ENCODE measurements around the gene POPDC3.

POPDC3 gene

GRCh38 chr6:105188251-105188650, 8.4 kb upstream of the POPDC3 start:
- no peak for ATAC-seq
- TF ChIP-seq ZC3H10 (CRISPR knock-in tag; IDR thresholded peaks at IDR 0.05): no peak

GRCh38 chr6:105186576-105186975, 6.8 kb upstream of the POPDC3 start:
- no peak for TF ChIP-seq PATZ1 (CRISPR knock-in tag; IDR thresholded peaks at IDR 0.05; ENCODE audit: borderline replicate concordance)
- TF ChIP-seq SNAI2 (CRISPR knock-in tag; IDR thresholded peaks at IDR 0.05): no peak
- no peak for TF ChIP-seq ZNF565 (CRISPR knock-in tag; conservative IDR thresholded peaks at IDR 0.05; ENCODE audit: low read depth)
- TF ChIP-seq RARB (CRISPR knock-in tag; IDR thresholded peaks at IDR 0.05): no peak
- no peak for TF ChIP-seq CSDC2 (CRISPR knock-in tag; IDR thresholded peaks at IDR 0.05)
- TF ChIP-seq ISL1 (CRISPR knock-in tag; IDR thresholded peaks at IDR 0.05): no peak
- TF ChIP-seq PPARA (CRISPR knock-in tag; IDR thresholded peaks at IDR 0.05; ENCODE audit: borderline replicate concordance): no peak
- TF ChIP-seq TSHZ2 (CRISPR knock-in tag; IDR thresholded peaks at IDR 0.05): no peak
- no peak for TF ChIP-seq OSR1 (CRISPR knock-in tag; IDR thresholded peaks at IDR 0.05)
- TF ChIP-seq TCF4 (CRISPR knock-in tag; IDR thresholded peaks at IDR 0.05; ENCODE audit: borderline replicate concordance): no peak
- no peak for TF ChIP-seq POU6F1 (CRISPR knock-in tag; IDR thresholded peaks at IDR 0.05; ENCODE audit: borderline replicate concordance, low read depth)
- no peak for TF ChIP-seq TOX (CRISPR knock-in tag; IDR thresholded peaks at IDR 0.05; ENCODE audit: borderline replicate concordance)
- TF ChIP-seq GLIS3 (CRISPR knock-in tag; IDR thresholded peaks at IDR 0.05): no peak
- TF ChIP-seq ARNTL (CRISPR knock-in tag; IDR thresholded peaks at IDR 0.05; ENCODE audit: borderline replicate concordance, low read depth): no peak
- TF ChIP-seq ZNF70 (CRISPR knock-in tag; IDR thresholded peaks at IDR 0.05): no peak
- no peak for TF ChIP-seq CSRNP3 (CRISPR knock-in tag; IDR thresholded peaks at IDR 0.05)
- ATAC-seq: no peak

GRCh38 chr6:105184921-105185320, 5.1 kb upstream of the POPDC3 start:
- no peak for ATAC-seq
- TF ChIP-seq TSHZ2 (CRISPR knock-in tag; IDR thresholded peaks at IDR 0.05) (no peak), ZC3H10 (CRISPR knock-in tag; IDR thresholded peaks at IDR 0.05) (no peak), ISL1 (CRISPR knock-in tag; IDR thresholded peaks at IDR 0.05) (no peak), OSR1 (CRISPR knock-in tag; IDR thresholded peaks at IDR 0.05) (no peak), BACH2 (CRISPR knock-in tag; IDR thresholded peaks at IDR 0.05; ENCODE audit: borderline replicate concordance) (no peak), CSDC2 (CRISPR knock-in tag; IDR thresholded peaks at IDR 0.05) (no peak), TCF4 (CRISPR knock-in tag; IDR thresholded peaks at IDR 0.05; ENCODE audit: borderline replicate concordance) (no peak), ZFP30 (CRISPR knock-in tag; IDR thresholded peaks at IDR 0.05) (no peak), PATZ1 (CRISPR knock-in tag; IDR thresholded peaks at IDR 0.05; ENCODE audit: borderline replicate concordance) (no peak), ZNF70 (CRISPR knock-in tag; IDR thresholded peaks at IDR 0.05) (no peak), ZNF565 (CRISPR knock-in tag; conservative IDR thresholded peaks at IDR 0.05; ENCODE audit: low read depth) (no peak), ZFP3 (CRISPR knock-in tag; IDR thresholded peaks at IDR 0.05) (no peak), ARNTL (CRISPR knock-in tag; IDR thresholded peaks at IDR 0.05; ENCODE audit: borderline replicate concordance, low read depth) (no peak), ZNF8 (CRISPR knock-in tag; IDR thresholded peaks at IDR 0.05) (no peak), SNAI2 (CRISPR knock-in tag; IDR thresholded peaks at IDR 0.05) (no peak), TOX (CRISPR knock-in tag; IDR thresholded peaks at IDR 0.05; ENCODE audit: borderline replicate concordance) (no peak), PPARA (CRISPR knock-in tag; IDR thresholded peaks at IDR 0.05; ENCODE audit: borderline replicate concordance) (no peak), RARB (CRISPR knock-in tag; IDR thresholded peaks at IDR 0.05) (no peak), CSRNP3 (CRISPR knock-in tag; IDR thresholded peaks at IDR 0.05) (no peak), ESRRG (CRISPR knock-in tag; IDR thresholded peaks at IDR 0.05) (no peak)
